K562 (cell line): ENCODE results near the gene SART1. TPM values are rescaled to one million over a fixed set of nuclear protein-coding genes. Genes with fewer than 3 reads are reported as not detected.

Experiments used
- HDAC6 ChIP-seq: IDR thresholded peaks from 2 replicates; pipeline ENCODE4 v1.6.1; 2012; ENCODE audit warnings: low read depth, mild to moderate bottlenecking, control low read depth, inconsistent platforms, low read length, moderate library complexity
- KLF10 ChIP-seq: fragments of 250-450 bp; sonication (Bioruptor Pico); IDR thresholded peaks from 2 replicates; pipeline ENCODE4 v1.6.1; 2021; ENCODE audit warnings: matching md5 sums
- MIER1 ChIP-seq: fragments of 450-650 bp; IDR thresholded peaks from 2 replicates; pipeline ENCODE4 v1.6.1; 2016; ENCODE audit warnings: antibody characterized with exemption, mild to moderate bottlenecking, low read depth
- SMARCB1 ChIP-seq: IDR thresholded peaks from 2 replicates; pipeline ENCODE4 v1.6.1; 2011; ENCODE audit warnings: improper control_type of control experiment, low read depth; ENCODE audit not compliant: insufficient read length
- polyA plus RNA-seq, 8 experiments: library from polyadenylated mRNA; depleted of rRNA in 4 of 8; stranded (reverse) in 5 of 8; unstranded in 3 of 8; fragments of >200 nt; fragmentation: Nextera tagmentation in 2 of 8; fragmentation: Illumina TruSeq in 1 of 8; extraction: Ambion mirVana in 2 of 8; extraction: Trizol in 1 of 8; gene quantifications; 2 replicates each; pipeline versions ENCODE4 v1.2.1 to v1.2.3, GENCODE V29; 2011 to 2014; ENCODE audit warnings: inconsistent platforms in 1 of 8, missing spikeins in 1 of 8
- total RNA-seq, 7 experiments: library from RNA; depleted of rRNA in 6 of 7; stranded (reverse); fragments of >200 nt in 6 of 7; fragmentation: Illumina TruSeq in 2 of 7; extraction: Trizol in 2 of 7; gene quantifications; 2 replicates each; pipeline versions ENCODE4 v1.2.1 to v1.2.3, GENCODE V29; 2011 to 2021; ENCODE audit warnings: low replicate concordance in 1 of 7
- TF ChIP-seq, protein P1 (sequence below): fragments of 250-450 bp; sonication (Bioruptor Pico); IDR thresholded peaks from 2 replicates; pipeline ENCODE4 v1.5.0; 2021
- TF ChIP-seq, protein P2 (sequence below): sonication (generic); formaldehyde crosslinking; IDR thresholded peaks from 2 replicates; pipeline ENCODE4 v1.4.0; 2020; ENCODE audit warnings: mild to moderate bottlenecking, missing genetic modification reagents
- TF ChIP-seq, protein P3 (sequence below): fragments of 450-650 bp; IDR thresholded peaks from 2 replicates; pipeline ENCODE4 v1.6.1; 2016; ENCODE audit warnings: mild to moderate bottlenecking, moderate library complexity
- TF ChIP-seq, protein P4 (sequence below), 2 experiments: fragments of 450-650 bp in 1 of 2; IDR thresholded peaks; 2 replicates each; pipeline ENCODE4 v1.6.1; 2011 to 2017; ENCODE audit warnings: low read depth in 2 of 2, antibody characterized with exemption in 1 of 2, borderline replicate concordance in 1 of 2, low read length in 1 of 2, mild to moderate bottlenecking in 1 of 2, mixed read lengths in 1 of 2; ENCODE audit not compliant: control insufficient read depth in 1 of 2

SART1 gene
- total and polyA plus RNA-seq, 9 of the 15 experiments (the other 6 are each of a cell fraction or from before 2014, with no cell fraction given), result 4.8 to 84.1 (median 31.7) TPM

DNA sequence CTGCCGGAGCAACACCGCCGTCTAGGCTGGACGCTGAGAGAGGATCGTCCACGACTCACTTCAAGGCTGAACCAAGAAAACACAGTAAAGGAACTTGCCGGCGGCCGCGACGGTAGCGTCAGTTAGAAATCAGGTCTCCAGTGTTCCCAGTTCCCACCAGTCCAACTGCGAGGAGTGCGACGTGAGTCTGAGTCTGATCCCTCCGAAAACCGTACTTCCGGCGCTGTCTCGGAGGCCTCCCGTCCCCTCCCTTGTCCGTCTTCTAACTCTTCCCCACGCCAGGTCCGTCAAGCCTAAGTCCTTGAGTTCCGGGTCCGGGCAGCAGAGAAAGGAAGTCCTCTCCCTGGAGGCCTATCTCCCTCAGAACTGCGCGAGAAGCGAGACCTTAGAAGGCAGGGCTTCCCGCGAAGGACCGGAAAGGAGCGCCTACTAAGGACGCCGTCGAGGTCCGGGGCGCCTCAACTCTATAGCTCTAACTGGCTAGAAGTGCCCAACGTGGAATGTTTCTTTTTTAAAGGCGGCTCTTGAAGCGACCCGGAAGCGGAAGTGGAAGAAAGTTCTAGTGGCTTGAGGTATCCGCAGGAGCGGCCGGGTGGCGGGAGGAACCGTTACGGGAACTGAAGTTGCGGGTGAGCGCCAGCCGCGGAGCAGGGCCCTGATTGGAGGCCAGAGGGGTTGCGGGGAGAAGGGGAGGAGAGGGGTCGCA is 40.6 kb downstream of the SART1 start, which contains the start of the genes BANF1 and EIF1AD (continued):
- TF ChIP-seq, protein P1, sequence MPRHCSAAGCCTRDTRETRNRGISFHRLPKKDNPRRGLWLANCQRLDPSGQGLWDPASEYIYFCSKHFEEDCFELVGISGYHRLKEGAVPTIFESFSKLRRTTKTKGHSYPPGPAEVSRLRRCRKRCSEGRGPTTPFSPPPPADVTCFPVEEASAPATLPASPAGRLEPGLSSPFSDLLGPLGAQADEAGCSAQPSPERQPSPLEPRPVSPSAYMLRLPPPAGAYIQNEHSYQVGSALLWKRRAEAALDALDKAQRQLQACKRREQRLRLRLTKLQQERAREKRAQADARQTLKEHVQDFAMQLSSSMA (CRISPR knock-in tag), result peak; percentile 93
- TF ChIP-seq KLF10 (CRISPR knock-in tag) (no peak), SMARCB1 (no peak), MIER1 (no peak), HDAC6 (no peak)
- TF ChIP-seq, protein P2, sequence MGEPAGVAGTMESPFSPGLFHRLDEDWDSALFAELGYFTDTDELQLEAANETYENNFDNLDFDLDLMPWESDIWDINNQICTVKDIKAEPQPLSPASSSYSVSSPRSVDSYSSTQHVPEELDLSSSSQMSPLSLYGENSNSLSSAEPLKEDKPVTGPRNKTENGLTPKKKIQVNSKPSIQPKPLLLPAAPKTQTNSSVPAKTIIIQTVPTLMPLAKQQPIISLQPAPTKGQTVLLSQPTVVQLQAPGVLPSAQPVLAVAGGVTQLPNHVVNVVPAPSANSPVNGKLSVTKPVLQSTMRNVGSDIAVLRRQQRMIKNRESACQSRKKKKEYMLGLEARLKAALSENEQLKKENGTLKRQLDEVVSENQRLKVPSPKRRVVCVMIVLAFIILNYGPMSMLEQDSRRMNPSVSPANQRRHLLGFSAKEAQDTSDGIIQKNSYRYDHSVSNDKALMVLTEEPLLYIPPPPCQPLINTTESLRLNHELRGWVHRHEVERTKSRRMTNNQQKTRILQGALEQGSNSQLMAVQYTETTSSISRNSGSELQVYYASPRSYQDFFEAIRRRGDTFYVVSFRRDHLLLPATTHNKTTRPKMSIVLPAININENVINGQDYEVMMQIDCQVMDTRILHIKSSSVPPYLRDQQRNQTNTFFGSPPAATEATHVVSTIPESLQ (CRISPR knock-in tag), result peak; percentile 85; the same call in 1 of the 2 replicates
- TF ChIP-seq, protein P3, sequence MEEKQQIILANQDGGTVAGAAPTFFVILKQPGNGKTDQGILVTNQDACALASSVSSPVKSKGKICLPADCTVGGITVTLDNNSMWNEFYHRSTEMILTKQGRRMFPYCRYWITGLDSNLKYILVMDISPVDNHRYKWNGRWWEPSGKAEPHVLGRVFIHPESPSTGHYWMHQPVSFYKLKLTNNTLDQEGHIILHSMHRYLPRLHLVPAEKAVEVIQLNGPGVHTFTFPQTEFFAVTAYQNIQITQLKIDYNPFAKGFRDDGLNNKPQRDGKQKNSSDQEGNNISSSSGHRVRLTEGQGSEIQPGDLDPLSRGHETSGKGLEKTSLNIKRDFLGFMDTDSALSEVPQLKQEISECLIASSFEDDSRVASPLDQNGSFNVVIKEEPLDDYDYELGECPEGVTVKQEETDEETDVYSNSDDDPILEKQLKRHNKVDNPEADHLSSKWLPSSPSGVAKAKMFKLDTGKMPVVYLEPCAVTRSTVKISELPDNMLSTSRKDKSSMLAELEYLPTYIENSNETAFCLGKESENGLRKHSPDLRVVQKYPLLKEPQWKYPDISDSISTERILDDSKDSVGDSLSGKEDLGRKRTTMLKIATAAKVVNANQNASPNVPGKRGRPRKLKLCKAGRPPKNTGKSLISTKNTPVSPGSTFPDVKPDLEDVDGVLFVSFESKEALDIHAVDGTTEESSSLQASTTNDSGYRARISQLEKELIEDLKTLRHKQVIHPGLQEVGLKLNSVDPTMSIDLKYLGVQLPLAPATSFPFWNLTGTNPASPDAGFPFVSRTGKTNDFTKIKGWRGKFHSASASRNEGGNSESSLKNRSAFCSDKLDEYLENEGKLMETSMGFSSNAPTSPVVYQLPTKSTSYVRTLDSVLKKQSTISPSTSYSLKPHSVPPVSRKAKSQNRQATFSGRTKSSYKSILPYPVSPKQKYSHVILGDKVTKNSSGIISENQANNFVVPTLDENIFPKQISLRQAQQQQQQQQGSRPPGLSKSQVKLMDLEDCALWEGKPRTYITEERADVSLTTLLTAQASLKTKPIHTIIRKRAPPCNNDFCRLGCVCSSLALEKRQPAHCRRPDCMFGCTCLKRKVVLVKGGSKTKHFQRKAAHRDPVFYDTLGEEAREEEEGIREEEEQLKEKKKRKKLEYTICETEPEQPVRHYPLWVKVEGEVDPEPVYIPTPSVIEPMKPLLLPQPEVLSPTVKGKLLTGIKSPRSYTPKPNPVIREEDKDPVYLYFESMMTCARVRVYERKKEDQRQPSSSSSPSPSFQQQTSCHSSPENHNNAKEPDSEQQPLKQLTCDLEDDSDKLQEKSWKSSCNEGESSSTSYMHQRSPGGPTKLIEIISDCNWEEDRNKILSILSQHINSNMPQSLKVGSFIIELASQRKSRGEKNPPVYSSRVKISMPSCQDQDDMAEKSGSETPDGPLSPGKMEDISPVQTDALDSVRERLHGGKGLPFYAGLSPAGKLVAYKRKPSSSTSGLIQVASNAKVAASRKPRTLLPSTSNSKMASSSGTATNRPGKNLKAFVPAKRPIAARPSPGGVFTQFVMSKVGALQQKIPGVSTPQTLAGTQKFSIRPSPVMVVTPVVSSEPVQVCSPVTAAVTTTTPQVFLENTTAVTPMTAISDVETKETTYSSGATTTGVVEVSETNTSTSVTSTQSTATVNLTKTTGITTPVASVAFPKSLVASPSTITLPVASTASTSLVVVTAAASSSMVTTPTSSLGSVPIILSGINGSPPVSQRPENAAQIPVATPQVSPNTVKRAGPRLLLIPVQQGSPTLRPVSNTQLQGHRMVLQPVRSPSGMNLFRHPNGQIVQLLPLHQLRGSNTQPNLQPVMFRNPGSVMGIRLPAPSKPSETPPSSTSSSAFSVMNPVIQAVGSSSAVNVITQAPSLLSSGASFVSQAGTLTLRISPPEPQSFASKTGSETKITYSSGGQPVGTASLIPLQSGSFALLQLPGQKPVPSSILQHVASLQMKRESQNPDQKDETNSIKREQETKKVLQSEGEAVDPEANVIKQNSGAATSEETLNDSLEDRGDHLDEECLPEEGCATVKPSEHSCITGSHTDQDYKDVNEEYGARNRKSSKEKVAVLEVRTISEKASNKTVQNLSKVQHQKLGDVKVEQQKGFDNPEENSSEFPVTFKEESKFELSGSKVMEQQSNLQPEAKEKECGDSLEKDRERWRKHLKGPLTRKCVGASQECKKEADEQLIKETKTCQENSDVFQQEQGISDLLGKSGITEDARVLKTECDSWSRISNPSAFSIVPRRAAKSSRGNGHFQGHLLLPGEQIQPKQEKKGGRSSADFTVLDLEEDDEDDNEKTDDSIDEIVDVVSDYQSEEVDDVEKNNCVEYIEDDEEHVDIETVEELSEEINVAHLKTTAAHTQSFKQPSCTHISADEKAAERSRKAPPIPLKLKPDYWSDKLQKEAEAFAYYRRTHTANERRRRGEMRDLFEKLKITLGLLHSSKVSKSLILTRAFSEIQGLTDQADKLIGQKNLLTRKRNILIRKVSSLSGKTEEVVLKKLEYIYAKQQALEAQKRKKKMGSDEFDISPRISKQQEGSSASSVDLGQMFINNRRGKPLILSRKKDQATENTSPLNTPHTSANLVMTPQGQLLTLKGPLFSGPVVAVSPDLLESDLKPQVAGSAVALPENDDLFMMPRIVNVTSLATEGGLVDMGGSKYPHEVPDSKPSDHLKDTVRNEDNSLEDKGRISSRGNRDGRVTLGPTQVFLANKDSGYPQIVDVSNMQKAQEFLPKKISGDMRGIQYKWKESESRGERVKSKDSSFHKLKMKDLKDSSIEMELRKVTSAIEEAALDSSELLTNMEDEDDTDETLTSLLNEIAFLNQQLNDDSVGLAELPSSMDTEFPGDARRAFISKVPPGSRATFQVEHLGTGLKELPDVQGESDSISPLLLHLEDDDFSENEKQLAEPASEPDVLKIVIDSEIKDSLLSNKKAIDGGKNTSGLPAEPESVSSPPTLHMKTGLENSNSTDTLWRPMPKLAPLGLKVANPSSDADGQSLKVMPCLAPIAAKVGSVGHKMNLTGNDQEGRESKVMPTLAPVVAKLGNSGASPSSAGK, result no peak; the same call in 1 of the 2 replicates
- TF ChIP-seq, protein P4, sequence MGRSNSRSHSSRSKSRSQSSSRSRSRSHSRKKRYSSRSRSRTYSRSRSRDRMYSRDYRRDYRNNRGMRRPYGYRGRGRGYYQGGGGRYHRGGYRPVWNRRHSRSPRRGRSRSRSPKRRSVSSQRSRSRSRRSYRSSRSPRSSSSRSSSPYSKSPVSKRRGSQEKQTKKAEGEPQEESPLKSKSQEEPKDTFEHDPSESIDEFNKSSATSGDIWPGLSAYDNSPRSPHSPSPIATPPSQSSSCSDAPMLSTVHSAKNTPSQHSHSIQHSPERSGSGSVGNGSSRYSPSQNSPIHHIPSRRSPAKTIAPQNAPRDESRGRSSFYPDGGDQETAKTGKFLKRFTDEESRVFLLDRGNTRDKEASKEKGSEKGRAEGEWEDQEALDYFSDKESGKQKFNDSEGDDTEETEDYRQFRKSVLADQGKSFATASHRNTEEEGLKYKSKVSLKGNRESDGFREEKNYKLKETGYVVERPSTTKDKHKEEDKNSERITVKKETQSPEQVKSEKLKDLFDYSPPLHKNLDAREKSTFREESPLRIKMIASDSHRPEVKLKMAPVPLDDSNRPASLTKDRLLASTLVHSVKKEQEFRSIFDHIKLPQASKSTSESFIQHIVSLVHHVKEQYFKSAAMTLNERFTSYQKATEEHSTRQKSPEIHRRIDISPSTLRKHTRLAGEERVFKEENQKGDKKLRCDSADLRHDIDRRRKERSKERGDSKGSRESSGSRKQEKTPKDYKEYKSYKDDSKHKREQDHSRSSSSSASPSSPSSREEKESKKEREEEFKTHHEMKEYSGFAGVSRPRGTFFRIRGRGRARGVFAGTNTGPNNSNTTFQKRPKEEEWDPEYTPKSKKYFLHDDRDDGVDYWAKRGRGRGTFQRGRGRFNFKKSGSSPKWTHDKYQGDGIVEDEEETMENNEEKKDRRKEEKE (IDR thresholded peaks at IDR 0.05; ENCODE audit: borderline replicate concordance in 1 of 2, control insufficient read depth in 1 of 2, low read depth in 2 of 2, low read length in 1 of 2), result peak in 1 of 2 experiments; percentile 98; a peak in 2 of 4 replicates
